GM12874 (cell line): Measurements from ENCODE around the gene GALNT17.

Source experiments
- CTCF ChIP-seq: IDR thresholded peaks from 2 replicates; pipeline ENCODE4 v1.5.1; 2011; ENCODE audit warnings: low read depth, mild to moderate bottlenecking, control low read depth, low read length, moderate library complexity; ENCODE audit not compliant: insufficient read depth

GALNT17 gene

DNA sequence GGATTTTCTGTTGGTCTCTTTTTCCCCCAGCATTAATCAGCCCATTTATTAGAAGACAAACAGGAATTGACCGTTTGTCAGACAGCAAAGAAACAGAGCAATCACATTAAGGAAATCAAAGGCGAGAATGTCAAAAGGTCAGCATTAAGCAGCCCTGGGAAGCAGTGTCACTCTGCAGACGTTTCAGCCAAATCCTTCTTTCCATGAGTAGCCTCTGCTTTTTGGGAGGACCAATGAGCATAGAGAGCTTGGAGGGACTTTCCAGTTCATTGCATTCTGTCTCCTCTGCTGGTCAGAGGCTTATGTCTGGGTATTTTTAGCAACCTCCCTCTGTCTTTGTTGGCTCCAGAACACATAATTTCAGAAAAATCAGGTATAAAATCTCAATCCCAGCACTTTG, 481.4 kb downstream of the GALNT17 start:
- TF ChIP-seq CTCF = no peak

- no peak for TF ChIP-seq CTCF
Measured at GRCh38 chr7:71615017-71615416, 483.1 kb downstream of the GALNT17 start.

- TF ChIP-seq CTCF = no peak
Measured at GRCh38 chr7:71616217-71616616, 484.3 kb downstream of the GALNT17 start.

DNA sequence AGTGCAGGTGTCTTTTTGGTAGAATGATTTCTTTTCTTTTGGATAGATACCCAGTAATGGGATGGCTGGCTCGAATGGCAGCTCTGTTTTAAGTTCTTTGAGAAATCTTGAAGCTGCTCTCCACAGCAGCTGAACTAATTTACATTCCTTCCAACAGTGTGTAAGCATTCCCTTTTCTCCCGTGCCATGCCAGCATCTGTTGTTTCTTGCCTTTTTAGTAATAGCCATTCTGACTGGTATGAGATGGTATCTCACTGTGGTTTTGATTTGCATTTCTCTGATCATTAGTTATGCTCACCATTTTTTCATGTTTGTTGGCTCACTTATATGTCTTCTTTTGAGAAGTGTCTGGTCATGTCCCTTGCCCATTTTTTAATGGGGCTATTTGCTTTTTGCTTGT, 486.3 kb downstream of the GALNT17 start:
- no peak for TF ChIP-seq CTCF

DNA sequence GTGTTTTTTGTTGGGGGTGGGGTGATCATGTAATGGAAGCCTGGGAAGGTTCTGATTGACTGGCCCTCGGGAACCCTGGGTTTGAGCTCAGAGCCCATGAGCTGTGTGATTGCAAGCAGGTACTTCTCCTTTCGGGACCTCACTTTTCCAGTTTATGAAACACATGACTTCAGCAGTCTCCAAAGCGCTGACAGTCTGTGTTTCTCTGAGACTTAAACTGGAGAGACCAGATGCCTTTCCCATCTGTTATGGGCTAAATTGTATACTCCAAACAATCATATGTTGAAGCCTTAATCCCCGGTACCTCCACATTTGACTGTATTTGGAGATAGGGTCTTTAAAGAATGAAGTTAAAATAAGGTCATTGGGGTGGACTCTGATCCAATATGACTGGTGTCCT, 493.6 kb downstream of the GALNT17 start:
- no peak for TF ChIP-seq CTCF

DNA sequence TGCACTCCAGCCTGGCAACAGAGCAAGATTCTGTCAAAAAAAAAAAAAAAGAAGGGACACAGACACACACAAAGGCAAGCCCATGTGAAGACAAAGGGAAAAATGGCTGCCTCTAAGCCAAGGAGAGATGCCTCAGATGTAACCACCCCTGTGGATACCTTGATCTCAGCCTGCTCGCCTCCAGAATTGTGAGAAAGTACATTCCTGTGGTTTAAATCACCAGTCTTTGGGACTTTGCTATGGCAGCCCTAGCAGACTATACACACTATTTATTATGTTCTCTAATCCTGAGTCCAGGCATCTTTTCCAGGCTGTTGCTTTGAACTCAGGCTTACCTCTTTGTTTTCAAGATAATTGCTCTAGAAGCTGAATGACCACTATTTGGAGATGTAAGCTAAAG, 494.3 kb downstream of the GALNT17 start:
- no peak for TF ChIP-seq CTCF

- TF ChIP-seq CTCF = no peak
Measured at GRCh38 chr7:71627651-71628050, 495.7 kb downstream of the GALNT17 start.

DNA sequence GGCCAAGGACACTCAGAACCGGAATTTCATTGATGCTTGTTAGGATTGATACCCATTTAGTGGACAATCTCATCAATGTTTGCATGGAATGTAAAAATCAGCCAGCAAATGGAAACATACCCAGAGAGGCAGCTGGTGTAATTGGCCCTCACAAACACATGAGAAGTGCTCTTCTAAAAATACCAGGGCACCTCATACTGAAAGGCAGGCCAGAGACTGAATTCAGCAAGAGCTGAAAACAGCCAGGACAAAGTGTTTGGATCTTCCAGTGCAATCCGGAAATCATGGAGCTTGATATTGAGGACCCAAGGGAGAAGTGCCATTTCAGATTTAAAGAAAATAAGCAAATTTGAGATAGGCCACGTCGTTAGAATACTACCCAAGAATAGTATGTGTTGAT, 498.6 kb downstream of the GALNT17 start:
- TF ChIP-seq CTCF = no peak
